PC-3 (cell line): ENCODE results near the gene PRR36.

Experiments used
- EZH2phosphoT487 ChIP-seq: fragments of 300-600 bp; sonication (generic); IDR thresholded peaks from 2 replicates; pipeline ENCODE4 v1.6.1; 2018; ENCODE audit warnings: mild to moderate bottlenecking, antibody characterized with exemption, low read length, borderline replicate concordance
- TF ChIP-seq, protein P1 (sequence below): fragments of 300-600 bp; sonication (generic); conservative IDR thresholded peaks from 2 replicates; pipeline ENCODE4 v1.5.1; 2017; ENCODE audit warnings: antibody characterized with exemption, low read depth, mild to moderate bottlenecking, low read length

DNA sequence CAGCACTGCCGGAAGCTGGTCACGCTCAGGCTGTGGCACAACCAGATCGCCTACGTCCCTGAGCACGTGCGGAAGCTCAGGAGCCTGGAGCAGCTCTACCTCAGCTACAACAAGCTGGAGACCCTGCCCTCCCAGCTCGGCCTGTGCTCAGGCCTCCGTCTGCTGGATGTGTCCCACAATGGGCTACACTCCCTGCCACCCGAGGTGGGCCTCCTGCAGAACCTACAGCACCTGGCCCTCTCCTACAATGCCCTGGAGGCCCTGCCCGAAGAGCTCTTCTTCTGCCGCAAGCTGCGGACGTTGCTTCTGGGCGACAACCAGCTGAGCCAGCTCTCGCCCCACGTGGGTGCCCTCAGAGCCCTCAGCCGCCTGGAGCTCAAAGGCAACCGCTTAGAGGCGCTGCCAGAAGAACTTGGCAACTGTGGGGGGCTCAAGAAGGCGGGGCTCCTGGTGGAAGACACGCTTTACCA lies 26.2 kb upstream of the PRR36 start:
- TF ChIP-seq, protein P1, sequence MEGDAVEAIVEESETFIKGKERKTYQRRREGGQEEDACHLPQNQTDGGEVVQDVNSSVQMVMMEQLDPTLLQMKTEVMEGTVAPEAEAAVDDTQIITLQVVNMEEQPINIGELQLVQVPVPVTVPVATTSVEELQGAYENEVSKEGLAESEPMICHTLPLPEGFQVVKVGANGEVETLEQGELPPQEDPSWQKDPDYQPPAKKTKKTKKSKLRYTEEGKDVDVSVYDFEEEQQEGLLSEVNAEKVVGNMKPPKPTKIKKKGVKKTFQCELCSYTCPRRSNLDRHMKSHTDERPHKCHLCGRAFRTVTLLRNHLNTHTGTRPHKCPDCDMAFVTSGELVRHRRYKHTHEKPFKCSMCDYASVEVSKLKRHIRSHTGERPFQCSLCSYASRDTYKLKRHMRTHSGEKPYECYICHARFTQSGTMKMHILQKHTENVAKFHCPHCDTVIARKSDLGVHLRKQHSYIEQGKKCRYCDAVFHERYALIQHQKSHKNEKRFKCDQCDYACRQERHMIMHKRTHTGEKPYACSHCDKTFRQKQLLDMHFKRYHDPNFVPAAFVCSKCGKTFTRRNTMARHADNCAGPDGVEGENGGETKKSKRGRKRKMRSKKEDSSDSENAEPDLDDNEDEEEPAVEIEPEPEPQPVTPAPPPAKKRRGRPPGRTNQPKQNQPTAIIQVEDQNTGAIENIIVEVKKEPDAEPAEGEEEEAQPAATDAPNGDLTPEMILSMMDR: no peak
- TF ChIP-seq EZH2phosphoT487: no peak
